ENCODE data around the gene PUS3. TPM values are rescaled to one million over a fixed set of nuclear protein-coding genes. Genes with fewer than 3 reads are reported as not detected.
A peak's percentile ranks its signal among the peaks of the same experiment; 100 is the strongest.

Gene PUS3
- polyA plus RNA-seq, 1 donor: 16.2 TPM

GRCh38 chr11:125890447-125891100 is 12.4 kb downstream of the PUS3 start:
- Histone ChIP-seq H3K36me3 (ENCODE audit: control insufficient read depth, insufficient read depth, low read length) (peaks cover 15% of the 10 kb centered on the region), H3K27me3 (ENCODE audit: control insufficient read depth, insufficient read depth, low read length) (no peaks in the 10 kb centered on the region), H3K4me1 (ENCODE audit: control insufficient read depth, insufficient read depth, low read length) (peaks cover 7% of the 10 kb centered on the region), H3K27ac (ENCODE audit: low read length) (no peak overlapping the region), H3K4me3 (ENCODE audit: low read length) (no peak overlapping the region), H3K9me3 (ENCODE audit: control insufficient read depth, low read depth, low read length) (peaks cover 3% of the 10 kb centered on the region)
- no peak for DNase-seq
- no CpG with 5 or more reads among the region's 3 CpGs for WGBS (ENCODE audit: insufficient coverage, low lambda C conversion rate)

DNA sequence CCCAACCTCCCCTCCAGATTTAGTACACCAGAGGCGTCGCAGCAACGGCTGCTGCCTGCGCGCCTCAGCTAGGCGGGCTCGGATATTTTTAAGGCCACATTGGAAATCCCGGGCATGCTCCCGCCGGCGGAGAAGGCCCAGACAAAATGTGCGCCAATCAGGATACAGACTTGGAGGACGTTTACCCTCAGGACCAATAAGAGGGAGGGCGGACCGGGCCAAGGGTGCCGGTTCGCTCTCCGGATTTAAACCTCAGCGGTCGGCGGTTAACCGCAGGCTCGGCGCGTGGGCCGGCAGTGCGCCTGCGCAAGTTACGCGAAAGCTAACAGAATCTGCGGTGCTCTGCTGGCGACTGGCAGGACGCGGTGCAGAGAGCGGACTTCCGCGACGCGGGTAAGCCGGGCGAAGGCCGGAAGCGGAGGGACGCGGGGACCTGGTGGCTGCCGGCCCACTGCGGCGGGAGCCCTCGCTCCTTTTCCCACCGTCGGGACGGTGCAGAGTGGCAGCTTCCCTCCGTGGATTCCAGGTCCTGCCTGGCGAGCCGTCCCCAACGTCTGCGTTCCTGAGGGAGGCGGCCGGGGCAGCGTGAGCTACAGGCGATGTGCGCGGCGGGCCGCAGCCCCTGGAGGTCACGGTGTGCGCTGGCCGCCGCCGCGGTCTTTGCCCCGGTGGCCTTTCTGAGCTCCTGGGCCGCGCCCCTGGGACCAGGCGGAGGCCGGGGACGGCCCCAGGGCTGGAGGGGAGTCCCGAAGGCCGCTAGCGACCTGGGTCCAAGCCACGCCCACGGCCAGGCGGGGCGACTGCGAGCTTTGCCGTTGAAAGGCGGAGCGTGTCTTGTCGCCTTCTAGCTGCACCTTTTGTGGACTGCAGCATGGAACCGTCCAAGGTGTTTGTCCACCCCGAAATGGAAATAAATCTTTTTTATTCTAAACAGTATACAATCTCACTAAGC is 15.4 kb downstream of the PUS3 start, which contains the start of gene HYLS1:
Gene HYLS1 (plus strand): TSS at position 296 of the 952 bp plus-strand sequence. CDS start 11,701 bp downstream, outside the sequence.
- Histone ChIP-seq H3K27ac (ENCODE audit: low read length) (peak within 1 kb of the TSS; percentile 88), H3K4me1 (ENCODE audit: control insufficient read depth, insufficient read depth, low read length) (peaks cover 2% of the 10 kb centered on the region), H3K4me3 (ENCODE audit: low read length) (peak within 1 kb of the TSS; percentile 86), H3K36me3 (ENCODE audit: control insufficient read depth, insufficient read depth, low read length) (no peaks in the 10 kb centered on the region), H3K9me3 (ENCODE audit: control insufficient read depth, low read depth, low read length) (peaks cover 3% of the 10 kb centered on the region), H3K27me3 (ENCODE audit: control insufficient read depth, insufficient read depth, low read length) (no peaks in the 10 kb centered on the region)
- 0% methylated on average over 1 of the region's 91 CpGs for WGBS (ENCODE audit: insufficient coverage, low lambda C conversion rate)
- DNase-seq: peak; percentile 88 to 95

GRCh38 chr11:125886997-125887372 is 16.0 kb downstream of the PUS3 start:
- no peaks in the 10 kb centered on the region for H3K36me3 ChIP-seq (ENCODE audit: control insufficient read depth, insufficient read depth, low read length)
- no peaks in the 10 kb centered on the region for H3K4me1 ChIP-seq (ENCODE audit: control insufficient read depth, insufficient read depth, low read length)
- no peaks in the 10 kb centered on the region for H3K27me3 ChIP-seq (ENCODE audit: control insufficient read depth, insufficient read depth, low read length)
- H3K9me3 ChIP-seq (ENCODE audit: control insufficient read depth, low read depth, low read length): peaks cover 3% of the 10 kb centered on the region
- DNase-seq: peak in 1 of 2 donors; percentile 38
- peak overlapping the region; percentile 86 for H3K4me3 ChIP-seq (ENCODE audit: low read length)
- 47% methylated on average over 3 of the region's 24 CpGs for WGBS (ENCODE audit: insufficient coverage, low lambda C conversion rate)
- H3K27ac ChIP-seq (ENCODE audit: low read length): peak overlapping the region; percentile 88

- Histone ChIP-seq H3K4me3 (ENCODE audit: low read length) (no peak overlapping the region), H3K36me3 (ENCODE audit: control insufficient read depth, insufficient read depth, low read length) (no peaks in the 10 kb centered on the region), H3K4me1 (ENCODE audit: control insufficient read depth, insufficient read depth, low read length) (no peaks in the 10 kb centered on the region), H3K9me3 (ENCODE audit: control insufficient read depth, low read depth, low read length) (peaks cover 3% of the 10 kb centered on the region), H3K27ac (ENCODE audit: low read length) (no peak overlapping the region), H3K27me3 (ENCODE audit: control insufficient read depth, insufficient read depth, low read length) (no peaks in the 10 kb centered on the region)
- no CpG with 5 or more reads among the region's 8 CpGs for WGBS (ENCODE audit: insufficient coverage, low lambda C conversion rate)
- DNase-seq: no peak
These were observed 19.6 kb downstream of the PUS3 start for GRCh38 chr11:125883375-125883774.

GRCh38 chr11:125881291-125881690 is 21.7 kb downstream of the PUS3 start:
- Histone ChIP-seq H3K36me3 (ENCODE audit: control insufficient read depth, insufficient read depth, low read length) (no peaks in the 10 kb centered on the region), H3K27me3 (ENCODE audit: control insufficient read depth, insufficient read depth, low read length) (no peaks in the 10 kb centered on the region), H3K4me1 (ENCODE audit: control insufficient read depth, insufficient read depth, low read length) (no peaks in the 10 kb centered on the region), H3K9me3 (ENCODE audit: control insufficient read depth, low read depth, low read length) (no peaks in the 10 kb centered on the region), H3K27ac (ENCODE audit: low read length) (no peak overlapping the region), H3K4me3 (ENCODE audit: low read length) (no peak overlapping the region)
- DNase-seq: no peak
- WGBS (ENCODE audit: insufficient coverage, low lambda C conversion rate): 43% methylated on average over 1 of the region's 1 CpG

GRCh38 chr11:125874556-125875124 is 28.4 kb downstream of the PUS3 start:
- peak; percentile 42 to 51 for DNase-seq
- 0% methylated on average over 1 of the region's 8 CpGs for WGBS (ENCODE audit: insufficient coverage, low lambda C conversion rate)
- no peaks in the 10 kb centered on the region for H3K27me3 ChIP-seq (ENCODE audit: control insufficient read depth, insufficient read depth, low read length)
- no peak overlapping the region for H3K4me3 ChIP-seq (ENCODE audit: low read length)
- no peaks in the 10 kb centered on the region for H3K36me3 ChIP-seq (ENCODE audit: control insufficient read depth, insufficient read depth, low read length)
- H3K4me1 ChIP-seq (ENCODE audit: control insufficient read depth, insufficient read depth, low read length): no peaks in the 10 kb centered on the region
- no peak overlapping the region for H3K27ac ChIP-seq (ENCODE audit: low read length)
- no peaks in the 10 kb centered on the region for H3K9me3 ChIP-seq (ENCODE audit: control insufficient read depth, low read depth, low read length)

DNA sequence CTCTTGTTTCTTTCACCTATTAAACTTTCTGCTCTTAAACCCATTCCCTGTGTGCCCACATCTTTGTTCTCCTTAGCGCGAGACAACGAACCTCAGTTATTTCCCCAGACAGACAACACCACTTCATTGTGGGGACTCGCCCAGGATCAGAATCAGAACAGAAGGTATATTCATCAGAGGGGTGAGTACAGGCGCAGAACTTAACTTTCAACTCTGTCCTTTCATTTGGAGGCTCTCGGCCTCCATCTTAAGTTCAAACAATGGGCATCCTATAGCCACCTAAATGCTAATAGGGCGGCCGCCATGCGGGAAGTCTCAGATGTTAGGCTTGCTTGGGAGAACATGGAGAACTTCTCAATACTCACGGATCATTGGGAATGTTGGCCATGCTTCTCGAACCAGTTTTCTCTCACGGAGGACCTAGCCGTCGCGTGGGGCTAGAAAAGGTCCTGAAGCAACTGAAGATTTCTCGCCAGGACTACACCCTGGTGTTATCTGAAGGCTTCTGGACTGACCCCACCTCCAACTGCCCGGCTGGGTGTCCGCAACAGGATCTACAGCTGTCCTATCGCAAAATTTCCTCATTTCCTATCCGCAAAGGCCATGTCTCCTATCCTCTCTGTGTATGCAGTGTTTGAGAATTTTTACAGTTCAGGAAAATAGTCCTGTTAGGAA is 29.0 kb downstream of the PUS3 start:
- Histone ChIP-seq H3K27ac (ENCODE audit: low read length) (no peak overlapping the region), H3K4me1 (ENCODE audit: control insufficient read depth, insufficient read depth, low read length) (no peaks in the 10 kb centered on the region)
- 90% methylated on average over 2 of the region's 20 CpGs for WGBS (ENCODE audit: insufficient coverage, low lambda C conversion rate)

DNA sequence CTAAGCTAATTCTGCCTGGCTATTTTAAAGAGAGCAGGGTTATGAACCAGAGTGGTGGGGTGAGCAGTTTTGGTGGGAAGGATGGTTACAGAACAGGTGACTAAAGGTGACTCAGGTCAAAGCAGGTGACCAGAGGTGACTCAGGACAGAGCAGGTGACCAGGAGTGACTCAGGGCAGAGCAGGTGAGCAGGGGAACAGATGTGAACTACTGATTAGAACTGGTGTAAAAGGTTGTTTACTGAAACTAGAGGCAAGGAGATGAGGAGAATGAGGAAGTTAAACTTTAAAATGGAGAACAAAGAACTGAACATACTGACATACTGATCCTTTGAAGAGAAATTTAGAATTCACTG is 30.9 kb downstream of the PUS3 start:
- DNase-seq: no peak
- Histone ChIP-seq H3K4me1 (ENCODE audit: control insufficient read depth, insufficient read depth, low read length) (no peaks in the 10 kb centered on the region), H3K27ac (ENCODE audit: low read length) (no peak overlapping the region), H3K9me3 (ENCODE audit: control insufficient read depth, low read depth, low read length) (no peaks in the 10 kb centered on the region), H3K27me3 (ENCODE audit: control insufficient read depth, insufficient read depth, low read length) (no peaks in the 10 kb centered on the region), H3K36me3 (ENCODE audit: control insufficient read depth, insufficient read depth, low read length) (no peaks in the 10 kb centered on the region), H3K4me3 (ENCODE audit: low read length) (no peak overlapping the region)

More for the DNA sequence above, 29.0 kb downstream of the PUS3 start:
- no peak overlapping the region for H3K4me3 ChIP-seq (ENCODE audit: low read length)
- H3K9me3 ChIP-seq (ENCODE audit: control insufficient read depth, low read depth, low read length): no peaks in the 10 kb centered on the region
- DNase-seq: no peak
- H3K27me3 ChIP-seq (ENCODE audit: control insufficient read depth, insufficient read depth, low read length): no peaks in the 10 kb centered on the region
- no peaks in the 10 kb centered on the region for H3K36me3 ChIP-seq (ENCODE audit: control insufficient read depth, insufficient read depth, low read length)

- DNase-seq: peak in 1 of 2 donors; percentile 9
- H3K27me3 ChIP-seq (ENCODE audit: control insufficient read depth, insufficient read depth, low read length): no peaks in the 10 kb centered on the region
- H3K4me1 ChIP-seq (ENCODE audit: control insufficient read depth, insufficient read depth, low read length): no peaks in the 10 kb centered on the region
- no peaks in the 10 kb centered on the region for H3K36me3 ChIP-seq (ENCODE audit: control insufficient read depth, insufficient read depth, low read length)
- WGBS (ENCODE audit: insufficient coverage, low lambda C conversion rate): no CpG with 5 or more reads among the region's 10 CpGs
- no peak overlapping the region for H3K4me3 ChIP-seq (ENCODE audit: low read length)
- H3K9me3 ChIP-seq (ENCODE audit: control insufficient read depth, low read depth, low read length): no peaks in the 10 kb centered on the region
- H3K27ac ChIP-seq (ENCODE audit: low read length): no peak overlapping the region
These were observed 31.4 kb downstream of the PUS3 start for GRCh38 chr11:125871391-125872137.
